ENCODE data around the gene SLC9A9.

Gene SLC9A9

DNA sequence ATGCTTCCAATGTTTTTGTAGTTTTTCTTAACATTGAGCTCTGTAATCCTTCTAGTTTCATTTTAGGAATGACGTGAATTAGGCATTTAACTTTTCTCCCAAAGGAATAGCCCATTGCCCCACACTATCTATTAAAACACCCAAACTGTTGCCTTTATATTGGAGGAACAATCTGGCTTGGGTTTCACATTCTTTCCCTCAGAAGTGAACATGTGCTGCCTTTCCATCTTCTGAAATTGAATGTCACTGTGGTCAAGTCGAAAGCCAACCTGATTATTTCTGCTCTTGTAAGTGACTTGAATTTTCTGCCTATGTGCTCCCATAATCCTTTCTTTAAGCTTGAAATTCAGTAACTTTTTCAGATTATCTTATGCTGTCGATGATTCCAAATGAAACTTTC, 214.5 kb downstream of the SLC9A9 start:
- no peak overlapping the region for H3K4me3 ChIP-seq (ENCODE audit: control insufficient read depth, low read depth, low read length)
- TF ChIP-seq, protein P1, sequence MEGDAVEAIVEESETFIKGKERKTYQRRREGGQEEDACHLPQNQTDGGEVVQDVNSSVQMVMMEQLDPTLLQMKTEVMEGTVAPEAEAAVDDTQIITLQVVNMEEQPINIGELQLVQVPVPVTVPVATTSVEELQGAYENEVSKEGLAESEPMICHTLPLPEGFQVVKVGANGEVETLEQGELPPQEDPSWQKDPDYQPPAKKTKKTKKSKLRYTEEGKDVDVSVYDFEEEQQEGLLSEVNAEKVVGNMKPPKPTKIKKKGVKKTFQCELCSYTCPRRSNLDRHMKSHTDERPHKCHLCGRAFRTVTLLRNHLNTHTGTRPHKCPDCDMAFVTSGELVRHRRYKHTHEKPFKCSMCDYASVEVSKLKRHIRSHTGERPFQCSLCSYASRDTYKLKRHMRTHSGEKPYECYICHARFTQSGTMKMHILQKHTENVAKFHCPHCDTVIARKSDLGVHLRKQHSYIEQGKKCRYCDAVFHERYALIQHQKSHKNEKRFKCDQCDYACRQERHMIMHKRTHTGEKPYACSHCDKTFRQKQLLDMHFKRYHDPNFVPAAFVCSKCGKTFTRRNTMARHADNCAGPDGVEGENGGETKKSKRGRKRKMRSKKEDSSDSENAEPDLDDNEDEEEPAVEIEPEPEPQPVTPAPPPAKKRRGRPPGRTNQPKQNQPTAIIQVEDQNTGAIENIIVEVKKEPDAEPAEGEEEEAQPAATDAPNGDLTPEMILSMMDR (IDR thresholded peaks at IDR 0.05; ENCODE audit: control insufficient read depth, insufficient read depth, low read depth, low read length, missing control alignments): no peak
- DNase-seq (ENCODE audit: low read depth): no peak

DNA sequence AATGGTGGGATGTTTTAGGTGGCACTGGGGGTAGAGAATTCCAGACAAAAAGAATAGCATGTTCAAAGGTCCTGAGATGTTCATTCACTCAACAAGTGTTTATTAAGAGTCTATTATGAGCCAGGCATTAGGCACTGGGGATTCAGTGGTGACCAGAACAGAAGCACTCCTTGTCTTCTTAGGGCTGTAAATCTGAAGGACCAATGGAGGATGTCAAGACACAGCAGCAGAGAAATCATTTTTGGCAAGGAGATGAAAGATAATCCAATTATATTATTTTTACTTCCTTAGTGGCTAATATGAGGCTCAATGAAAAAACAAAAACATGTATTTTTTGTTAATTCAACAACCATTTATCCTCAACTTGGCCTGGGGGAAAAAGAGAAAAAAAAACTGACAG, 218.5 kb downstream of the SLC9A9 start:
- no peak for DNase-seq (ENCODE audit: low read depth)
- no peak overlapping the region for H3K4me3 ChIP-seq (ENCODE audit: control insufficient read depth, low read depth, low read length)
- TF ChIP-seq, protein P1 (IDR thresholded peaks at IDR 0.05; ENCODE audit: control insufficient read depth, insufficient read depth, low read depth, low read length, missing control alignments): no peak

DNA sequence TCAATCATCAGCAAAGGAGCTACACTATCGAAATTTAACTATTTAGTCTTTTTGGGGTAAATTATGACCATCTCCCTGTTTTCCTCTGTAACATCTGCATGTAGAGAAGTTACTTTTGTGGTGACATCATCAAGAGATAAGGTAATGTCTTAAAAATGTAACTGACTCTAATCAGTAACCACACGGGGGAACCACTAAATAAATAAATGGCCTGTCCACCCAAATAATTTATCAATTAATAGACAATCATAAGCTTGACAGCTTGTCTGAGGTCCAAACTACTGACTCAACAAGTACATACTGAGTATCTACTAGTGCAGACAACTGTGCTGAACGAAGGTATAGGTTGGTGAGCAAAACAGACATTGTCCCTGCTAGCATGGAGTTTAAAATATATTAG, 219.3 kb downstream of the SLC9A9 start:
- no peak overlapping the region for H3K4me3 ChIP-seq (ENCODE audit: control insufficient read depth, low read depth, low read length)
- DNase-seq (ENCODE audit: low read depth): no peak
- TF ChIP-seq, protein P1 (IDR thresholded peaks at IDR 0.05; ENCODE audit: control insufficient read depth, insufficient read depth, low read depth, low read length, missing control alignments): no peak

DNA sequence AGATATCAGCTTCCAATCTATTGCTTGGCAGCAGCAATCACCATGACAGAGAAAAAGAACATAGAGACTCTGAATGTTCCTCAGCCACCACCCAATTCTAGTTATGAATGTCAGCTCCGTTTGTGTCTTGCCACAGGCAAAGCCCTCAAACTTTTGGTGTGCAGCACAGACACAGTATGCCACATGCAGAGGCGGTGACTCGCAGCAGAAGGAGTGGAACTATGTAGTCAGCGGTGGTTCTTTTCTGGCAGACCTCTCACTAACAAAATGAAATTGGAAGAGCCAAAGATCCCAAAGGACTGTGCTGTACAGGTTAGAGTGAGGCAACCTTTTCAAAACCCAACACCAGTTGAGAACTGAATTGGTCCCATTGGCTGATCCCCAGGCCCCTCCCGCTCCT, 220.9 kb downstream of the SLC9A9 start:
- TF ChIP-seq, protein P1 (IDR thresholded peaks at IDR 0.05; ENCODE audit: control insufficient read depth, insufficient read depth, low read depth, low read length, missing control alignments): no peak
- DNase-seq (ENCODE audit: low read depth): no peak
- no peak overlapping the region for H3K4me3 ChIP-seq (ENCODE audit: control insufficient read depth, low read depth, low read length)

DNA sequence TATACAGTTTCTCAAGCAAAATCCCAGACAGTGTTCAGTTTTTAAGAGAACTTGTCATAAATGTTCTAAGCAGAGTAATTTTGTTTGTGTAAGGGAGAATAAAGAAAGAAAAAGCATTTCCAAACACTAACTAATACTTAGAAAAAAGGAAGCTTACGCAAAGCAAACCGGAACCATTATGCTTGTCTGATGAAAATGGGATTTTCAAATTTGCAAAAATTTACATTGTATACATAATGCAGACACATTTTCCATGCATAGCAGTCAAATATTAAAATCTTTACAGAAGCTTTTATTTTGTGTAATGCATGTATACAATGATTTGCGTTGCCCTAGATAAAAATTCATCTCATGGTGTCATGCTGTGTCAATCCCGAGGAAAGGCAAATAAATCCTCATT, 229.0 kb downstream of the SLC9A9 start:
- no peak for DNase-seq (ENCODE audit: low read depth)
- TF ChIP-seq, protein P1 (IDR thresholded peaks at IDR 0.05; ENCODE audit: control insufficient read depth, insufficient read depth, low read depth, low read length, missing control alignments): no peak
- no peak overlapping the region for H3K4me3 ChIP-seq (ENCODE audit: control insufficient read depth, low read depth, low read length)

DNA sequence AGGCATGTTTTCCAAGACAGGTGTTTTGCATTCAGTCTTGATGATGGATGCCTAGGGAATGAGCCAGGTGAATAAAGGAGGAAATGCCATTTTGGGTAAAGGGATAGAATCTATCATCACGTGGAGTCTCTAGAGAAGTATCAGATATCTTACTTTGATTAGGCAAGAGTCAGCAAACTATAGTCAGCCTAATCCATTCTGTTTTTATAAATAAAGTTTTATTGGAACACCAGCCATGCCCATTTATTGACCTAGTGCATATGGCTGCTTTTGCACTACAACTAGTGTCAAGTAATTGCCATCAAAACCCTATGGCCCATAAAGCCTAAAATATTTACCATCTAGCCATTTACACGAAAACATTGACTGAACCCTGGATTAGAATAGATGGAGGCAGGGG, 231.2 kb downstream of the SLC9A9 start:
- DNase-seq (ENCODE audit: low read depth): no peak
- TF ChIP-seq, protein P1 (IDR thresholded peaks at IDR 0.05; ENCODE audit: control insufficient read depth, insufficient read depth, low read depth, low read length, missing control alignments): no peak
- H3K4me3 ChIP-seq (ENCODE audit: control insufficient read depth, low read depth, low read length): no peak overlapping the region

DNA sequence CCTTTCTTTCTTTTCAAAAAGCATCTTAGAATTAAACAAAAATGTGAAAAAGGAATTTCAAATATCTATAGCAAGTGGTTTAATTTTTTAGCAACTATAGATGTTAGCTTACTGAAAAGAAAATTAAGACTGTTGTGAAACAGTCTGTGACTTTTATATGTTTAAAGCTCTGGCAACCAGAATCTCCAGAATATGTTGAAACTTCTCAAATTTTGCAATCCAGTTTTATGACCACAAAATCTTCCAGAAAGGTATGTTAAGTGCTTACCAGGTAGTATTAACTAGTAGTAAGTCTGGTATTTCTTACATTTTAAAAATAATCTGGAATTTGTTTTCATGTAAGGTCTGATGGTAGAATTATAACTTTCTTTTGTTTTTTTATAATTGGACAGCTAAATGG, 235.0 kb downstream of the SLC9A9 start:
- no peak overlapping the region for H3K4me3 ChIP-seq (ENCODE audit: control insufficient read depth, low read depth, low read length)
- DNase-seq (ENCODE audit: low read depth): no peak
- TF ChIP-seq, protein P1 (IDR thresholded peaks at IDR 0.05; ENCODE audit: control insufficient read depth, insufficient read depth, low read depth, low read length, missing control alignments): no peak

All from AG09309 (cell line).